OCI-LY1 (cell line): Measurements from ENCODE around the gene DCC.

Experiments used
- H2AFZ ChIP-seq: fragments of 200-600 bp; sonication (generic), shearing (Covaris generic); 2 replicates; pipeline ENCODE4 v1.6.0; 2014; ENCODE audit warnings: antibody characterized with exemption, mild to moderate bottlenecking, low read length
- H3F3A ChIP-seq: fragments of 200-600 bp; sonication (generic), shearing (Covaris generic); 2 replicates; pipeline ENCODE4 v1.6.0; 2014; ENCODE audit warnings: mild to moderate bottlenecking, antibody characterized with exemption, low read length, moderate library complexity; ENCODE audit not compliant: insufficient read depth
- H3K27ac ChIP-seq: fragments of 200-600 bp; sonication (generic); 2 replicates; pipeline ENCODE4 v1.5.1; 2014; ENCODE audit warnings: low read length, mixed run types, mild to moderate bottlenecking, low read depth; ENCODE audit not compliant: poor library complexity, severe bottlenecking
- H3K27me3 ChIP-seq: fragments of 200-600 bp; sonication (generic); 2 replicates; pipeline ENCODE4 v1.6.0; 2014; ENCODE audit warnings: antibody characterized with exemption, mild to moderate bottlenecking, low read length, moderate library complexity; ENCODE audit not compliant: insufficient read depth
- H3K36me3 ChIP-seq: fragments of 200-600 bp; sonication (generic); 2 replicates; pipeline ENCODE4 v1.6.1; 2014; ENCODE audit warnings: mild to moderate bottlenecking, antibody characterized with exemption, low read length, moderate library complexity, mixed read lengths; ENCODE audit not compliant: insufficient read depth
- H3K4me1 ChIP-seq: fragments of 200-600 bp; sonication (generic); 2 replicates; pipeline ENCODE4 v1.5.1; 2014; ENCODE audit warnings: mild to moderate bottlenecking, low read length, moderate library complexity; ENCODE audit not compliant: insufficient read depth, severe bottlenecking
- H3K4me2 ChIP-seq: fragments of 200-600 bp; sonication (generic), shearing (Covaris generic); 2 replicates; pipeline ENCODE4 v1.6.1; 2014; ENCODE audit warnings: low read length
- H3K4me3 ChIP-seq: fragments of 200-600 bp; sonication (generic); 2 replicates; pipeline ENCODE4 v1.5.1; 2014; ENCODE audit warnings: low read length, low read depth, mild to moderate bottlenecking, mixed read lengths; ENCODE audit not compliant: poor library complexity, severe bottlenecking
- H3K79me2 ChIP-seq: fragments of 200-600 bp; shearing (Covaris generic); 2 replicates; pipeline ENCODE4 v1.6.1; 2016; ENCODE audit warnings: mixed run types, low read length, mixed read lengths; ENCODE audit not compliant: insufficient read depth
- H3K9ac ChIP-seq: fragments of 200-600 bp; sonication (generic), shearing (Covaris generic); 2 replicates; pipeline ENCODE4 v1.6.1; 2014; ENCODE audit warnings: mild to moderate bottlenecking, low read length, mixed read lengths
- H3K9me2 ChIP-seq: fragments of 200-600 bp; sonication (generic), shearing (Covaris generic); 2 replicates; pipeline ENCODE4 v1.6.1; 2014; ENCODE audit warnings: low read depth, mild to moderate bottlenecking, low read length, mixed read lengths
- H3K9me3 ChIP-seq: fragments of 200-600 bp; shearing (Covaris generic); 2 replicates; pipeline ENCODE4 v1.6.1; 2014; ENCODE audit warnings: low read length, mixed read lengths
- H4K20me1 ChIP-seq: fragments of 200-600 bp; sonication (generic), shearing (Covaris generic); 2 replicates; pipeline ENCODE4 v1.6.0; 2016; ENCODE audit warnings: mild to moderate bottlenecking, low read length; ENCODE audit not compliant: insufficient read depth
- CTCF ChIP-seq: fragments of 200-600 bp; sonication (generic), shearing (Covaris generic); IDR thresholded peaks from 2 replicates; pipeline ENCODE4 v1.5.1; 2017; ENCODE audit warnings: mild to moderate bottlenecking, antibody characterized with exemption, low read length, moderate library complexity, mixed read lengths
- EZH2 ChIP-seq: fragments of 200-600 bp; sonication (generic), shearing (Covaris generic); IDR thresholded peaks from 2 replicates; pipeline ENCODE4 v1.8.0; 2017; ENCODE audit warnings: borderline replicate concordance, mixed run types, mild to moderate bottlenecking, antibody characterized with exemption, low read length, moderate library complexity, mixed read lengths

The DCC gene

GRCh38 chr18:53169346-53169745, 829.3 kb downstream of the DCC start:
- no peaks in the 10 kb centered on the region for H3K36me3 ChIP-seq

GRCh38 chr18:53191634-53192033, 851.6 kb downstream of the DCC start:
- Histone ChIP-seq H3K4me3 (no peak overlapping the region), H3K36me3 (no peaks in the 10 kb centered on the region), H3K9ac (no peak overlapping the region), H2AFZ (no peak overlapping the region), H3K4me1 (no peaks in the 10 kb centered on the region), H3F3A (no peaks in the 10 kb centered on the region), H3K9me2 (no peaks in the 10 kb centered on the region), H3K79me2 (no peaks in the 10 kb centered on the region), H4K20me1 (no peaks in the 10 kb centered on the region), H3K9me3 (no peaks in the 10 kb centered on the region), H3K4me2 (no peak overlapping the region), H3K27ac (no peak overlapping the region), H3K27me3 (no peaks in the 10 kb centered on the region)
- TF ChIP-seq CTCF (no peak), EZH2 (no peak)

More at GRCh38 chr18:53169346-53169745, 829.3 kb downstream of the DCC start:
- Histone ChIP-seq H3K9ac (no peak overlapping the region), H2AFZ (no peak overlapping the region), H3K4me2 (no peak overlapping the region), H3K27me3 (no peaks in the 10 kb centered on the region), H3K27ac (no peak overlapping the region), H3K4me1 (no peaks in the 10 kb centered on the region), H3K9me3 (no peaks in the 10 kb centered on the region), H4K20me1 (no peaks in the 10 kb centered on the region), H3K9me2 (no peaks in the 10 kb centered on the region), H3F3A (no peaks in the 10 kb centered on the region), H3K79me2 (no peaks in the 10 kb centered on the region), H3K4me3 (no peak overlapping the region)
- TF ChIP-seq EZH2 (no peak), CTCF (no peak)

GRCh38 chr18:53193870-53194269, 853.9 kb downstream of the DCC start:
- H4K20me1 ChIP-seq = no peaks in the 10 kb centered on the region
- no peaks in the 10 kb centered on the region for H3K9me2 ChIP-seq
- no peak overlapping the region for H3K4me3 ChIP-seq
- H3K4me2 ChIP-seq = no peak overlapping the region
- TF ChIP-seq EZH2 = no peak
- TF ChIP-seq CTCF = no peak
- H3K36me3 ChIP-seq = no peaks in the 10 kb centered on the region
- H3K9me3 ChIP-seq = no peaks in the 10 kb centered on the region
- H3K27me3 ChIP-seq = no peaks in the 10 kb centered on the region
- no peak overlapping the region for H3K27ac ChIP-seq
- no peaks in the 10 kb centered on the region for H3K79me2 ChIP-seq
- no peaks in the 10 kb centered on the region for H3F3A ChIP-seq
- H3K4me1 ChIP-seq = no peaks in the 10 kb centered on the region
- H2AFZ ChIP-seq = no peak overlapping the region
- H3K9ac ChIP-seq = no peak overlapping the region
